HG02798 (cell line): ENCODE data around the gene LAMC1.

Experiments used
- ATAC-seq: cut with Tn5 transposase; IDR thresholded peaks from one replicate; pipeline ENCODE4 v1.9.1; 2021; ENCODE audit warnings: mild to moderate bottlenecking; ENCODE audit not compliant: unreplicated experiment, poor library complexity

LAMC1 gene

DNA sequence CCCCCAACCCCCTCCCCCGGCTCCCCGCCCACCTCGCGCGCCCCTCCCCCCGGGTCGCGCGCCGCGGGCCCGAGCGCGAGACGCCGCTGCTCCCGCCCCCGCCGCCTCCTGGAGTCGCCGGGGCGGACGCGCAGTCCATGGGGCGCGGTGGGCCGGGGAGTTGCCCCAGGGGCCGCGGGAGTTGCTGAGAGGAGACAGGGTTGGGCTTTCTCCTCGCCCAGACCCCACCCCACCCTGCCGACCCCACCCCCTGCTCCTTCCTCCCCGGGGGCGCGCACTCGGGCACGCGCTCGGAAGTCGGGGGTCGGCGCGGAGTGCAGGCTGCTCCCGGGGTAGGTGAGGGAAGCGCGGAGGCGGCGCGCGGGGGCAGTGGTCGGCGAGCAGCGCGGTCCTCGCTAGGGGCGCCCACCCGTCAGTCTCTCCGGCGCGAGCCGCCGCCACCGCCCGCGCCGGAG, at the start of gene LAMC1:
TSS of gene LAMC1 (plus strand) at position 275 of the 455 bp plus-strand sequence. CDS start 297 bp downstream, outside the sequence.
- ATAC-seq = peak; percentile 30

GRCh38 chr1:182974506-182975191, 48.6 kb upstream of the LAMC1 start:
- ATAC-seq = no peak

DNA sequence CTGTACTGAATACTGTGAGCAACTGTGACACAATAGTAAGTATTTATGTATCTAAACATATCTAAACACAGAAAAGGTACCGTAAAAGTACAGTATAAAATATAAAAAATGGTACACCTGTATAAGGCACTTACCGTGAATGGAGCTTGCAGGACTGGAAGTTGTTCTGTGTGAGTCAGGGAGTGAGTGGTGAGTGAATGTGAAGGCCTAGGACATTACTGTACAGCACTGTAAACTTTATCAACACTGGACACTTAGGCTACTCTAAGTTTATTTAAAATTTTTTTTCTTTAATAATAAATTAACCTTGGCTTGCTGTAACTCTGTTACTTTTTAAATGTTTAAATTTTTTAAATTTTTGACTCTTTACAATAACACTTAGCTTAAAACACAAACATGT, 45.7 kb upstream of the LAMC1 start:
- ATAC-seq = no peak

- no peak for ATAC-seq
These were observed 44.9 kb upstream of the LAMC1 start for GRCh38 chr1:182978151-182978853.

DNA sequence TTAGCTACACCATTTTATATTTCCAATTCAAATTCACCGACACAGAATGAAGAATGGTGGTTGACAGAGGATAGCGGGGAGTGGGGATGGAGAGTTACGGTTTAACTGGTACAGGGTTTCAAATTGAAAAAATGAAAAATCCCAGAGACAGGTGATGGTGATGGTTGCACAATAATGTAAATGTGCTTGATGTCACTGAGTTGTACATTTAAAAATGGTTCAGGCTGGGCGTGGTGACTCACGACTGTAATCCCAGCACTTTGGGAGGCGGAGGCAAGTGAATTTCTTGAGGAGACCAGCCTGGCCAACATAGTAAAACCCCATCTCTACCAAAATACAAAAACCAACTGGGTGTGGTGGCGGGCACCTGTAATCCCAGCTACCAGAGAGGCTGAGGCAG, 39.1 kb upstream of the LAMC1 start:
- no peak for ATAC-seq

DNA sequence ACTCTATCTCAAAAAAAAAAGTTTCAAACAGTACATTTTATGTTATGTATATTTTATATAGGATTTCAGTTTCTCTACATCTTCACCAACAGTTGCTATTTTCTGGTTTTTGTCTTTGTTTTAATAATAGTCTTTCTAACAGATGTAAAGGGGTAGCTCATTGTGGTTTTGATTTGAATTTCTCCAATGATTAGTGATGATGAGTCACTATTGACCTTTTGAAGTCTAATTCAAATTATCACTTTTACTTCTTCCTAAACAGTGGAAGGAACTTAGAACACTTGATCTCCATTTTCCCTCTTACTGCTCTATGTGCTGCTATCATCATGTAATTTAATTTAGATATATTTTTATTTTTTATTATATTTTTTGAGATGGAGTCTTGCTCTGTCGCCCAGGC, 38.6 kb upstream of the LAMC1 start:
- no peak for ATAC-seq

DNA sequence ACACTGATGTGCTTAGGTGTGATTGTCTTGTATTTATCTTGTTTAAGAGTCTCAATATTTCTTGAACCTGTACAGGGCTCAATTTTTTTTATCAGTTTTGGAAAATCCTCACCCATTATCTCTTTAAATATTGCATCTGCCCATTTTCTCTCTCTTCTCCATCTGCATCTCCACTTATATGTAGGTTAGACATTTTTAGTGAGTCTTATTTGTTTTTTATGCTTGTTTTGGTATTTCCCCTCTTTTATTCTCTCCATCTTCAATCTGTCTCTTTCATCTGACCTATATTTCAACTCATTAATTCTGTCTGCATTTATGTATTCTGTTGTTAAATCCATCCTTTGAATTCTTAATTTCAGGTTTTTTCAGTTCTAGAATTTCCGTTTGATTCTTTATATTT, 37.3 kb upstream of the LAMC1 start:
- ATAC-seq = no peak

DNA sequence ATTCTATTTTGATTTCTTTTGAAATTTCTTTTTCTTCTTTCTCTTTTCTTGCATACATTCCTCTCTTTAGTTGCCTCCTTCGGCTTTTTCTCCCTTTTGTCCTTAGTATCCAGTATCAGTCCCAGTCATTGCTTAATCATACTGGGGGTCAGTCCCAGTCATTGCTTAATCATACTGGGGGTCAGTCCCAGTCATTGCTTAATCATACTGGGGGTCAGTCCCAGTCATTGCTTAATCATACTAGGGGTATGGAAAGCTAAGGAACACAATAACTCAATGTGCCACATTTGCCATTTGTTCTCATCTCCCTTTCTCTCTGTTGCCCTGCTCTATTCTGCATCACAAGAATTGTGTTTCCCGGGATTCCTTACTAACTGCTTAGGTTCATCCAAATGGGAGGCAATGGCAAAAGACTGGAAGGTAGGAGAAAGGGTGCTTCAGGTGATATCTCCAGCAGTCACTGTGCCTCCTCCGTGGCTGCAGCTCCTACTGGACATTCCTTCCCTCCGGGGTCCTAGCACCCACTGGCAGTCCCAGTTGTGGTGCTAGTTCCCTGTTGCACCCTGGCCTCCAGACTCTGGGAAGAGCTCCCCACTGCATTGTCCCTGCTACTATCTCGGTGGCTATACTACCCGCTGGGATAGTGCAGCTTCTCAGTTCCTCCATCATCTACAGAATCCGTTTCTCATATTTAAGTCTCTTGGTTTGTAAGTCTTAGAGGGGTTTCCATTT, 32.6 kb upstream of the LAMC1 start:
- ATAC-seq = no peak

DNA sequence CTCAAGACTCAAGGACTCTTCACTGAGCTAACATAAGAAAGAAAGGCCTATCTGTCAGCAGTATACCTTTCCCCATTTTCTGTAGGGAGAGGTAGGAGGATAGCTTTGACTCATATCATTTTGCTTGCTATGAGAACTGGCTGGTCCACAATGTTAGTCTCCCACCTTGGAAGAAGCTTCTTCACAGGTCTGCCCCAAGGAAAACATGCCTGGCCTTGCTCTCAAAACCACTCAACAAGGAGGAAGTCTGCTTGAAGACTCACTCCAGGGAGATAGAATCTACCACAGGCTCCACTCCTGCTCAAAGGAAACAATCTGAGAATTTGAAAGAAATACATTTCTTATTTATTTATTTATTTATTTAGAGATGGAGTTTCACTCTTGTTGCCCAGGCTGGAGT, 29.5 kb upstream of the LAMC1 start:
- ATAC-seq = no peak

DNA sequence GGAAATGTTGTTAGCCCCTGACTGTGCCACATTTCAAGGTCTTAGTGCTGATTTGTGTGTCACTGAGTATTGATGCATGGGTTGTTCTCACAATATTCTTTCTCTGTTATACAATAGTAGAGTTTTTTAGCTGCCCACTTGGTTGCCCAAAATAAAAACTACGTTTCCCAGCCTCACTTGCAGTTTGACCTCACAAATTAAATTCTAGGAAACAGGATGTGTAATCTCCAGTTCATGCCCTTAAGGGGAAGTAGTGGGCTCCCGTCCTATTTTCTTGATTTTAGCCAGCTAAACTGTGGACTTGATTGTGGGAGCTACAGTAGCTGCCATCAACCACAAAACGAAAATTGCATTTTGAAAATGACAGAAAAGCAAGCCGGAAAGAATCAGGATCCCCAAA, 27.3 kb upstream of the LAMC1 start:
- no peak for ATAC-seq

- ATAC-seq = no peak
These were observed 26.4 kb upstream of the LAMC1 start for GRCh38 chr1:182996816-182997215.

DNA sequence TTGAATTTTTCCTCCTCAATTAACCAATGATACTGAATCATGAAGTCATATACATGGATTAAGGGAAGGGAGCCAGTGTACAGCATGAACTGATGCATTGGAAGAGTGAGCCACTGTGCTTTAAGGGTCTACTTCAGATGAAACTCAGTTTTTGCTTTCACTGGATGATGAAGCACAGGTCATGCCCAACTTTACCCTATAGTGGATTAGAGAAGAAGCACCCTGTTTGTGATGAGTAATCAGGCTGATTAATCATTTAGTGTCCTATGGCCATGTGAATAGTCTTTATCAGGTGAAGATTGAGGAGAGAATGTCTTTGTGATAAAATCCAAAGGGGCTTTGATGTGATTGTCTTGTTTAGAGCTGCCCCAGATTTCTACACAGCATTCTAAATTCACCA, 24.7 kb upstream of the LAMC1 start:
- no peak for ATAC-seq

- ATAC-seq = no peak
These were observed 22.9 kb upstream of the LAMC1 start for GRCh38 chr1:183000167-183000962.

DNA sequence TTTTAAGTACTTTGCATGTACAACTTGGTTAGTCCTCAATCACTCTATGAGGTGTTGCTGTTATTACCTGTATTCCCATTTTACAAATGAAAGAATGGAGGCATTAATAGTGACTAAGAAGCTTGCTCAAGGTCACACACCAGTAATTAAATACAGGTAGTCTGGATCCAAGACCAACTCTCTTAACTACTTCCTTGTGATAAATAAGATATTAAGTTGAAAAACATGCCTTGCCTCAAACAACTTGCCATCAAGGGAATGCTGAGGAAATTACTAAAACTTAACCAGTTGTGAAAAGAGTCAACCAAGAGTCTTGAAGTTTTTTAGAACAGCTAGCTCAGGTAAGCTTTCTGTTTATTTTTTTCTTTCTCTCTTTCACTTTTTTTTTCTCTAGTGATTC, 21.0 kb upstream of the LAMC1 start:
- ATAC-seq = no peak

- no peak for ATAC-seq
These were observed 20.4 kb upstream of the LAMC1 start for GRCh38 chr1:183002797-183003196.

- no peak for ATAC-seq
These were observed 20.0 kb upstream of the LAMC1 start for GRCh38 chr1:183003203-183003602.

DNA sequence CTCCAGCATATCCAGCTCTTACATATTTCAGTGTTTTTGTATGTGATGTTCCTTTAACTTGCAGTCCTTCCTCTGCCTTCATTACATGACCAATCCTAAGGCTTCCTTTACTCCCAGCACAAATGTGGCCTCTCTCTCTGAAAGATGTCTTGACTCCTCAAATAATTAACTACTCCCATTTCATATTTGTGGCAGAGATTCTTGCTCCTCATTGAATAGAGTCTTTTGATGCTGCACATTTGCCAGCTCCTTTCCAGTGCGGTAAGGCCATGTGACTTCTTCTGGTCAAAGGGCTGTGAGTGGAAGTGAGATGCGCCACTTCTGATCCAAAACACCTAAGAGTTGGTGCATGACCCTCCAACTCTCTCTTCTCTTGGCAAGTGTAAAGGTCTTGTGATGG, 19.1 kb upstream of the LAMC1 start:
- ATAC-seq = no peak

- ATAC-seq = no peak
These were observed 11.4 kb upstream of the LAMC1 start for GRCh38 chr1:183011859-183012258.

GRCh38 chr1:183012301-183012994, 10.8 kb upstream of the LAMC1 start:
- no peak for ATAC-seq

GRCh38 chr1:183019139-183019740, 4.0 kb upstream of the LAMC1 start:
- no peak for ATAC-seq
